Stomach (tissue), 9 donors: ENCODE data around the gene OLFM1. TPM values are rescaled to one million over a fixed set of nuclear protein-coding genes. Genes with fewer than 3 reads are reported as not detected.

Source experiments
- DNase-seq, 2 donors: peaks; one replicate each; pipeline versions ENCODE4 v3.0.0 to v3.0.0-alpha.2; 2013 to 2019
- H3K27ac ChIP-seq, 5 donors: fragments of 200-600 bp in 4 of 5; sonication (generic) in 4 of 5; one replicate each; pipeline ENCODE4 v1.5.1; 2013 to 2019; ENCODE audit warnings: mild to moderate bottlenecking in 1 of 5, moderate library complexity in 1 of 5
- H3K27me3 ChIP-seq, 3 donors: fragments of 200-600 bp; sonication (generic); one replicate each; pipeline ENCODE4 v1.5.1; 2017 to 2019; ENCODE audit warnings: mixed run types in 1 of 3
- H3K36me3 ChIP-seq, 4 donors: fragments of 200-600 bp; sonication (generic); 1 replicate in 3 of 4; 2 replicates in 1 of 4; pipeline ENCODE4 v1.5.1; 2016 to 2019
- H3K4me1 ChIP-seq, 4 donors: fragments of 200-600 bp; sonication (generic); one replicate each; pipeline ENCODE4 v1.5.1; 2016 to 2019
- H3K4me3 ChIP-seq, 4 donors: fragments of 200-600 bp; sonication (generic) in 3 of 4; one replicate each; pipeline ENCODE4 v1.5.1; 2016 to 2019; ENCODE audit warnings: mild to moderate bottlenecking in 1 of 4
- H3K9me3 ChIP-seq, 4 donors: fragments of 200-600 bp; sonication (generic); one replicate each; pipeline ENCODE4 v1.5.1; 2016 to 2019
- CTCF ChIP-seq, 7 experiments: fragments of 450-650 bp in 4 of 7; fragments of 200-600 bp in 3 of 7; sonication (generic) in 3 of 7; IDR thresholded peaks; one replicate each; pipeline ENCODE4 v1.5.1; 2016 to 2019; ENCODE audit warnings: antibody characterized with exemption in 7 of 7, control low read depth in 2 of 7, mild to moderate bottlenecking in 1 of 7
- EP300 ChIP-seq: sonication (generic); formaldehyde crosslinking; IDR thresholded peaks from one replicate; pipeline ENCODE4 v1.6.1; 2017; ENCODE audit warnings: antibody characterized with exemption
- POLR2A ChIP-seq, 4 donors: fragments of 450-650 bp; IDR thresholded peaks; one replicate each; pipeline ENCODE4 v1.6.1; 2016; ENCODE audit warnings: antibody characterized with exemption in 4 of 4, control low read depth in 2 of 4, mild to moderate bottlenecking in 1 of 4, moderate library complexity in 1 of 4
- POLR2AphosphoS5 ChIP-seq, 3 donors: sonication (generic); formaldehyde crosslinking; IDR thresholded peaks; one replicate each; pipeline ENCODE4 v1.6.1; 2016; ENCODE audit warnings: antibody characterized with exemption in 3 of 3
- WGBS, 5 donors: extraction: QIAGEN DNeasy Blood & Tissue Kit in 3 of 5; methylation state at CpG; one replicate each; pipeline versions ENCODE4 v1.1.5 to v1.1.7; 2013 to 2018; 5-methylcytosine and 5-hydroxymethylcytosine counted together
- intact Hi-C: fragments of 100-400 bp; cut with DNase I; formaldehyde crosslinking; loops from one replicate; pipeline ENCODE4 v1.15.1; 2023; ENCODE audit warnings: low total_unique reads
- polyA plus RNA-seq, 3 donors: library from polyadenylated mRNA; stranded (reverse); fragments of 200-250 nt; gene quantifications; one replicate each; pipeline ENCODE4 v1.2.3, GENCODE V29; 2013
- total RNA-seq, 5 donors: library from RNA; depleted of rRNA; stranded (reverse); fragments of >200 nt; gene quantifications; one replicate each; pipeline versions ENCODE4 v1.1.0 to v1.2.3, GENCODE V29; 2014 to 2016
- donor health status: healthy with polysubstance abuse.
- donor health status: Bipolar disorder and iron deficiency.
- donor health status: healthy.

OLFM1 gene
- total and polyA plus RNA-seq, 8 donors, result 0.29 to 58.3 (median 10.5) TPM; not detected in 1

GRCh38 chr9:135123773-135124134 is 36.3 kb downstream of the OLFM1 start:
- intact Hi-C loops, result no loop called here
- Histone ChIP-seq H3K27me3 (peaks cover 0 to 12% (median 0%) of the 10 kb centered on the region in 3 donors), H3K27ac (no peak overlapping the region), H3K36me3 (peaks cover 0 to 17% (median 3%) of the 10 kb centered on the region in 4 donors), H3K4me1 (no peaks in the 10 kb centered on the region), H3K4me3 (no peak overlapping the region), H3K9me3 (peaks cover 0 to 6% (median 0%) of the 10 kb centered on the region in 4 donors)
- no peak for TF ChIP-seq POLR2AphosphoS5 (IDR thresholded peaks at IDR 0.05)
- no peak for TF ChIP-seq POLR2A (IDR thresholded peaks at IDR 0.05)
- TF ChIP-seq CTCF (IDR thresholded peaks at IDR 0.05), result no peak
- TF ChIP-seq EP300, result no peak
- 36 to 70% (median 67%) methylated on average over 7 of the region's 7 CpGs for WGBS, 5 donors
- DNase-seq, result no peak

- Histone ChIP-seq H3K4me1 (no peaks in the 10 kb centered on the region), H3K27me3 (peaks cover 0 to 22% (median 0%) of the 10 kb centered on the region in 3 donors), H3K36me3 (no peaks in the 10 kb centered on the region), H3K27ac (no peak overlapping the region), H3K4me3 (no peak overlapping the region), H3K9me3 (peaks cover 0 to 7% (median 7%) of the 10 kb centered on the region in 4 donors)
- TF ChIP-seq EP300 (no peak), POLR2AphosphoS5 (IDR thresholded peaks at IDR 0.05) (no peak), POLR2A (IDR thresholded peaks at IDR 0.05) (no peak), CTCF (IDR thresholded peaks at IDR 0.05) (no peak)
- intact Hi-C loops, result no loop called here
- DNase-seq, result peak in 1 of 2 donors; percentile 26
- WGBS, 5 donors, result 76 to 85% (median 78%) methylated on average over 31 to 34 of the region's 34 CpGs
Observed at GRCh38 chr9:135126451-135127187, 39.2 kb downstream of the OLFM1 start.

- no peak for DNase-seq
- Histone ChIP-seq H3K4me1 (no peaks in the 10 kb centered on the region), H3K27me3 (peaks cover 0 to 33% (median 0%) of the 10 kb centered on the region in 3 donors), H3K4me3 (no peak overlapping the region), H3K27ac (no peak overlapping the region), H3K36me3 (no peaks in the 10 kb centered on the region), H3K9me3 (peaks cover 0 to 7% (median 7%) of the 10 kb centered on the region in 4 donors)
- 62 to 70% (median 67%) methylated on average over 19 to 23 of the region's 23 CpGs for WGBS, 5 donors
- intact Hi-C loops, result no loop called here
- no peak for TF ChIP-seq POLR2A (IDR thresholded peaks at IDR 0.05)
- no peak for TF ChIP-seq CTCF (IDR thresholded peaks at IDR 0.05)
- TF ChIP-seq POLR2AphosphoS5 (IDR thresholded peaks at IDR 0.05), result no peak
- TF ChIP-seq EP300, result no peak
Observed at GRCh38 chr9:135127718-135128670, 40.5 kb downstream of the OLFM1 start.

GRCh38 chr9:135129137-135129695 is 41.7 kb downstream of the OLFM1 start:
- peaks cover 0 to 7% (median 7%) of the 10 kb centered on the region in 4 donors for H3K9me3 ChIP-seq
- 91 to 93% (median 91%) methylated on average over 5 to 7 of the region's 7 CpGs for WGBS, 5 donors
- no peaks in the 10 kb centered on the region for H3K36me3 ChIP-seq
- no peak overlapping the region for H3K27ac ChIP-seq
- peaks cover 0 to 45% (median 0%) of the 10 kb centered on the region in 3 donors for H3K27me3 ChIP-seq
- TF ChIP-seq POLR2AphosphoS5 (IDR thresholded peaks at IDR 0.05), result no peak
- TF ChIP-seq POLR2A (IDR thresholded peaks at IDR 0.05), result no peak
- no peak for TF ChIP-seq EP300
- no peak for TF ChIP-seq CTCF (IDR thresholded peaks at IDR 0.05)
- H3K4me3 ChIP-seq, result no peak overlapping the region
- H3K4me1 ChIP-seq, result peaks cover 0 to 3% (median 0%) of the 10 kb centered on the region in 4 donors
- no peak for DNase-seq
- intact Hi-C loops, result no loop called here
